AG09309 (cell line): ENCODE measurements around the gene SLC1A2.

Experiments
- DNase-seq: peaks from one replicate; pipeline ENCODE4 v3.0.0-alpha.2; 2010; ENCODE audit warnings: low read depth
- H3K4me3 ChIP-seq: 2 replicates; pipeline ENCODE4 v1.5.1; 2011; ENCODE audit warnings: mild to moderate bottlenecking, low read depth, low read length, moderate library complexity; ENCODE audit not compliant: control insufficient read depth
- TF ChIP-seq, protein P1 (sequence below): IDR thresholded peaks from 2 replicates; pipeline ENCODE4 v1.5.1; 2011; ENCODE audit warnings: mild to moderate bottlenecking, low read depth, low read length, inconsistent platforms; ENCODE audit not compliant: insufficient read depth, control insufficient read depth; ENCODE audit errors: missing control alignments

SLC1A2 gene

DNA sequence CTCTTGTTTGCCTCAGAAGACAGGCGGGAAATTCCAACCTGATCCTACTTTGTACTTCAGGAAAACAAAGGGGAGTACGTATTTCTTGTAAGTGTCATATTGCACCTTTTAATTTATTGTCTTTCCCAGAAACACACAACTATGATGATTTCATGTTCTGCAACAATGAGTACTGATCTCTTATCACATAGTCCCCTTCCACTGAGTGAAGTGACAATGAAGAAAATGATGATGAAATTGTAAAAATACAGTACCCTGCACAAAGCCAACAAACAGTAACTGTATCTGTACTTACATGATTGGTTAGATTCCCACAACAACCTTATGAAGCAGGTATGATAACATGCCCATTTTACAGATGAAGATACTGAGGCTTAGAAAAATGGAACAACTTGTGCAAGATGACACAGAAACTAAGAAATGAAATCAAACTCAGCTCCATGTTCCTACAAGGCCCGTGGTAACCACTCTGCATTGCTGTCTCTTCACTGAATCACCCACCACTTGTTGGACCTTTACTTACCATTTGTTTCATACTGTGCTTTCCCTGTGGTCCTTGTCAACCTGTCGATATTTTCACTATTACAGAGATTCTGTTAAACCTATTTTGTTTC lies 37.5 kb downstream of the SLC1A2 start:
- H3K4me3 ChIP-seq = no peak overlapping the region
- TF ChIP-seq, protein P1, sequence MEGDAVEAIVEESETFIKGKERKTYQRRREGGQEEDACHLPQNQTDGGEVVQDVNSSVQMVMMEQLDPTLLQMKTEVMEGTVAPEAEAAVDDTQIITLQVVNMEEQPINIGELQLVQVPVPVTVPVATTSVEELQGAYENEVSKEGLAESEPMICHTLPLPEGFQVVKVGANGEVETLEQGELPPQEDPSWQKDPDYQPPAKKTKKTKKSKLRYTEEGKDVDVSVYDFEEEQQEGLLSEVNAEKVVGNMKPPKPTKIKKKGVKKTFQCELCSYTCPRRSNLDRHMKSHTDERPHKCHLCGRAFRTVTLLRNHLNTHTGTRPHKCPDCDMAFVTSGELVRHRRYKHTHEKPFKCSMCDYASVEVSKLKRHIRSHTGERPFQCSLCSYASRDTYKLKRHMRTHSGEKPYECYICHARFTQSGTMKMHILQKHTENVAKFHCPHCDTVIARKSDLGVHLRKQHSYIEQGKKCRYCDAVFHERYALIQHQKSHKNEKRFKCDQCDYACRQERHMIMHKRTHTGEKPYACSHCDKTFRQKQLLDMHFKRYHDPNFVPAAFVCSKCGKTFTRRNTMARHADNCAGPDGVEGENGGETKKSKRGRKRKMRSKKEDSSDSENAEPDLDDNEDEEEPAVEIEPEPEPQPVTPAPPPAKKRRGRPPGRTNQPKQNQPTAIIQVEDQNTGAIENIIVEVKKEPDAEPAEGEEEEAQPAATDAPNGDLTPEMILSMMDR = no peak
- no peak for DNase-seq

DNA sequence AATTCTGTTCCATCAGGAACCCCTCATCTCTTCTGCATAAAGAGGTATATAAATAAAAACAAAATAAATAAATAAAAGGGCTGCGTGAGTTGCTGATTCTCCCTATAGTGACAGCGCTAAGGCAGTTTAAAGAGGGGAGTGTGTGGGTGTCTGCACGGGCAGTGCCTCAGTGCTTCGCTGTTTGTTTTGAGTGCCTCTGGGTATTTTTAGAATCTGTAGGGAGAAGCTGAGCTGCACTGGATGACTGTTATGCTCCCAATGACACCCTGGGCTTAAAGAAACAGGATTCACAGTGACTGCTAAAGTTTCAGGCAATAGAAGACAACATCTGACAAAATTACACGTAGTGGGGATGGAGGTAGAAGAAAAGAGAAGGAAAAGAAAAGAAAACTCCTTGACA lies 38.8 kb downstream of the SLC1A2 start:
- TF ChIP-seq, protein P1 = no peak
- DNase-seq = no peak
- H3K4me3 ChIP-seq = no peak overlapping the region

DNA sequence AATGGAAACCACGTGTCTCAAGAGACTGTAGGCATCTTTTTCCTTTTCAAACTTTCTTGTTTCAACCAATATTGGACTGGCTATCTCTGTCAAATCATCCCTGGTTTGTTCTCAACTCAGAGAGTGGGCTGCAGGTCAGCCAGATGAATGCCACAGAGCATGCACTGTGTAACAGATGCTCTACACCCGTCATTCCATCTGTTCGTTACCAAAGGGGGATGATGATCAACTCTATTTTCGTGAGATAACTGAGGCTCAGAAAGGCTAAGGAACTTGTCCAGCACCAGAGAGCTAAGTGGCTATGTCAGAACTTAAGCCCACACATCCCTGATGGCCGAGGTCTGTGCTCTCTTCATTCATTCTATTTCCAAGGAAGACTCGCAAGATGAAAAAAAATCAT lies 42.1 kb downstream of the SLC1A2 start:
- TF ChIP-seq, protein P1 = no peak
- no peak overlapping the region for H3K4me3 ChIP-seq
- no peak for DNase-seq

DNA sequence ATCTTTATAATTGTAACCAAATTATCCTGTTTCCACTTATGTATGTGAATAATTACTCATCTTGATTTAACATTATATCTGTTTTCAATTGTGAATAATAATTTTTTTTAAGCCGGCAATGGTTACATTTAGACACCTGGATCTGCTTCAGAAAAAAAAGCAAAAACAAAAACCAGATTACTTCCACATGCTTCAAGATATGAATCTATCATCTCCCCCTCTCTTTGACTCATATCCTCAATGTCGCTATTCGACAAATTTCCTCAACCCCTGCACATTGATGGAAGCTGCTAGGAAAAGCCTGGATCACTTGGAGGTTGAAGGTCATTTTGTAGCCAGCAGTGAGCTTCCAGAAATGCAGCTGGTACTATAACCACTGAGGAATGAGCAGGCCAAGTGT lies 42.7 kb downstream of the SLC1A2 start:
- no peak overlapping the region for H3K4me3 ChIP-seq
- no peak for DNase-seq
- TF ChIP-seq, protein P1 = no peak

DNA sequence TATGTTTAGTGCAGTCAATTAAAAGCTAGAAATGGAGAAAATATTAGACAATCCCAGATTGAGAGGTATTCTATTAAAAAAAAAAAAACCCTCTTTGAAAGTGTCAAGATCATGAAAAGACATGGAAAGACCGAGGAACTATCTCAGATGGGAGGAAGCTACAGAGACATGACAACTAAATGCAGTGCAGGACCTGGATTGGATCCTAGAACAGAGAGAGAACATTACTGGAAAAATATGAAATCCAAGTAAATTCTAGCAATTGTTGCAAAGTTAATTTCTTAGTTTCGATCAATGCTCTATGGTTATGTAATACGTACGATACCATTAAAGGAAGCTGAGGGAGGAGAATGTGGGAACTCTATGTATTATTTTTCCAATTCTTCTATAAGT lies 43.2 kb downstream of the SLC1A2 start:
- TF ChIP-seq, protein P1 = no peak
- no peak overlapping the region for H3K4me3 ChIP-seq
- DNase-seq = no peak

DNA sequence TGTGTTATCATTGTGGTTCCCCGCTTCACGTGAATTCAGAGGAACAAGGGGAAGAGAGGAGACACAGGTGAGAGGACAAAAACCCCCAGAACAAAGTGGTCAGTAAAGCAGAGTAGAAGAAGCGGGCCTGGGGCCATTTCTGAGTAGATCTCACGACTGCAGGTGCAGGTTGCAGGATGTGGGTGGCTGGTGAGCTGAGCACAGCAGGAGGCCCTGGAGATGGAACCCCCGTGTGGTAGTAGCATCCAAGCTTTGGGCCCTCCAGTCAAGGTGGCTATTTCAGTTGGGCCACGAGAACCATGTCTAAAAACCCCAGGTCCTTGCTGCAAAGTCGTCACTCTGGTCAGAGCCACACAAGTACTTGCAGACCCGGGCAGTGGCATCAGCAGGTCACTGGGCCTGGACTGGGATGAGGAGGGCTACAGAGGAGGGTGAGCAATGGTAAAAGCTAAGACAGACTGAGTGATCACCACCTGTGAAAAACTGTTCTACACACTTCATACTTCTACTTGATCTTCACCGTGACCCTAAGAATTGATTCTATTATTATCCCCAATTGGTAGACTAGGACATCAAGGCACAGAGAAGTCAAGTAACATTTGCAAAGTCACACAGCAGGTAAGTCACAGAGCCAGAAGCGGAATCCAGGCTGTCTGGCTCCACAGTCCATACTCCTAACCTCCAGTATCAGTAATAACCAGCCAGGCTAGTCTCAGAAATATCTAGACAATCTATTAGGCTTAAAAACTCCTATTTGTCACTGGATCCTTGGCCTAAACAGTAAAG lies 43.8 kb downstream of the SLC1A2 start:
- no peak overlapping the region for H3K4me3 ChIP-seq
- TF ChIP-seq, protein P1 = no peak
- no peak for DNase-seq
